Inflammatory macrophage treated with lipopolysaccharide for 4 hours (primary cell): ENCODE measurements around the gene EPHA5.

Experiments used
- DNase-seq: peaks from one replicate; pipeline ENCODE4 v3.0.0-alpha.2; 2020

EPHA5 gene

DNA sequence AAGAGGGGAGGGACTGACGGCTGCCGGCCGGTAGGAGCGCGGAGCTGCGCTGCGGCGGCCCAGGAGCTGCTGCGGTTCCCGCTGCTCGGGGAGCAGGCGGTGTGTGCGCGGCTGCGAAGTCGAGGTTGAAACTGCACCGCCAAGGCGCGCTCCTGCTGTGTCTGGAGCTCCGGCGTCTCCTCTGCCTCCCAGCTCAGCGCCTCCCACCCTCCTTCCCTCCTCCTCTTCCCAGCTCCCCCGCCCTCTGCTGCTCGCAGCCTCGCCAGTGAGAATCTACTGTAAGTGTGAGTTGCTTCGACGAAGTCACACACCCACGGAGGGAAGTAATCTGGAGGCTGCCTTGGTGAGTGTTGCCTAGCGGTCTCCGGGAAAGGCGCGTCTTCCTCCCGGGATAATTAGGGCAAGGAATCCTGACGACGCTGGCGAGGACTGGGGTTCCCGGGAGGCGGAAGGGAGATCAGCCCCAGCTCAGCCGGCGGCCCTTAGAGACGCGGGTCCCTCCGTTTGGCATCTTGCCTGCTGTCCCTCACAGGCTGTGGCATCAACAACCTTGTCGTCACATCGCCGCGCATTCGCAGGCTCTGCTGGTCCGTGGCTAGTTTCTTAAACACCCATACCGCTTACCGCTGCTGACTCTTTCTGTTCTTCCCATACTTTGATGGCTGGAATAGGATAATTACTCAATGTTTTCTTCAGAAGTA lies at the start of gene EPHA5:
Gene EPHA5, minus strand, starts transcription at position 159 of the 701 bp plus-strand sequence. CDS start 747 bp downstream, outside the sequence.
- DNase-seq, result no peak

GRCh38 chr4:65719635-65720034 lies 49.3 kb upstream of the EPHA5 start:
- no peak for DNase-seq

GRCh38 chr4:65698631-65699030 lies 28.3 kb upstream of the EPHA5 start:
- no peak for DNase-seq

DNA sequence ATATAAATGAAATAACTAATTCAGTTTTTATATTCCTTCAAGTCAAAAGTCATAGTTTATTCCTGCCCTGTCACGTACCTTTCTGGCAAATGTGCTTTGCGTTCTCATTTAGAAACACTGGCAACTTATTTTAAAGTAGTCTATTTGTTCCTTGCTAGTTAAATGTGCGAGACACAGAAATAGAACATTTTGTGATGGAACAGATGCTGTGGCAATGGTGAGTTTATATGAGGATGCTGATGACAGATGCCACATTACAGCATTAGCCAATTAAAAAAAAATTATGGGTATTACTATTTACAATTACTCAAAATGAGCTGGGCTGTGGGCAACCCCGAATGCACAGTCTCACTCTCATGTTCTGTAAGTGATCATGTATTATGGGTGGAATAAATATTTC lies 26.1 kb upstream of the EPHA5 start:
- no peak for DNase-seq

GRCh38 chr4:65671372-65671771 lies 1.1 kb upstream of the EPHA5 start:
- DNase-seq, result no peak

DNA sequence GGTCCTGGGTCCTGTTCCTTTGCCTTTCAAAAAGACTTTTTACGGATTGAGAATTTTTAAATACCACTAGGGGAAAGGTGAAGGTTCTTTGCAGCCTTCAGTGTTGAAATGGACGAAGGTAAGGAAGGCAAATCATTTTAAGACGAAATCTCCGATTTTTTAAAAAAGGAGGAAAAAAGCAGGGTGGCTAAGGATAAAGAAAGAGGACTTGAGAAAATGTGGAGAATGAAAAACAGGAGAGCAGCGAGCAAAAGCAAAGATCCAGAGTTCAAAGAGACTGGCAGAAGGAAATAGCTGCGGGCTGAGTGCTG lies 314 bp downstream of the EPHA5 start:
- DNase-seq, result no peak

- no peak for DNase-seq
Measured at GRCh38 chr4:65669111-65670019, 924 bp downstream of the EPHA5 start.

DNA sequence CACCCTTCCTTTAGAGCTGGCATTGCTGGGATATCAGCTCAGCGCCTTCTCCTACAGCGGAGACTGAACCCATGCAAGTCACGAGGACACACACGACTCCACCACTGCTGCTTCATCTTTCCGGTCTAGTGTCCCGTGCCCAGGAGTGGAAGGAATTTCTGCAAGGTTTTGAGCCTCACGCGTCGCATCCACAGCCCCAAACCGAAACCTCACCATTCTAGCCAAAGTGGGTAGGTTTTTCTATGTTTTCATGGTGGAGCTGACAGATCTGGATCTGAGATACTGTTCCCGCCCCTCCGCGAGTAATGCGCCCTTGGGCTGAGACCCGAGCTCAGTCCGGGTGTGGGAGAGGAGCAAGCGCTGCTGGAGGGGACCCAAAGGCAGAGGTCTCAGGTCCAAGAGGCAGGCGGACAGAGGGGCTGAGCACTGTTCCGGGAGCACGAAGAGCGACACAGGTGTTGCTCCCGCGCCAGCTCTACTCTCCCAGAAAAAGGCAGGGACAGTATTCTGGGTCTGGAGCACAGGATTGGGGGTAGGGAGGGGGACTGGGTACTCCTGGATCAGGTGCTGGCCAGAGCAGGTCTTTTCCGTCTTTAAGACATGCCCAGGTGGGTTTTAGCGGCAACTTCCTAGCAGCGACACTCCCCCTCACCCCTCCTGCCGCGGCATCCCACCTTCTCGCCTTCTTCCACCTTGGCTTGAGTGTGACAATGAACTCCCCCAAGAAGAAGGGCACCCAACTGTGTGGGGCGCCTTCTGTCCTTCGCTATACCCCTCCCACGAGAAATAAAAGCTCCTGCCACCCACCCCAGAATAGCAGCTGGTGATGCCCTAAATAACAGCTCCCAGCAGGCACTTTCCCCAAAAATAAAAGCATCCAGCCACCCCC lies 1.8 kb downstream of the EPHA5 start:
- no peak for DNase-seq

- DNase-seq, result no peak
Measured at GRCh38 chr4:65667506-65668041, 2.7 kb downstream of the EPHA5 start.

- DNase-seq, result no peak
Measured at GRCh38 chr4:65665771-65666523, 4.3 kb downstream of the EPHA5 start.

- no peak for DNase-seq
Measured at GRCh38 chr4:65661471-65661870, 8.8 kb downstream of the EPHA5 start.

GRCh38 chr4:65658117-65658516 lies 12.2 kb downstream of the EPHA5 start:
- no peak for DNase-seq

DNA sequence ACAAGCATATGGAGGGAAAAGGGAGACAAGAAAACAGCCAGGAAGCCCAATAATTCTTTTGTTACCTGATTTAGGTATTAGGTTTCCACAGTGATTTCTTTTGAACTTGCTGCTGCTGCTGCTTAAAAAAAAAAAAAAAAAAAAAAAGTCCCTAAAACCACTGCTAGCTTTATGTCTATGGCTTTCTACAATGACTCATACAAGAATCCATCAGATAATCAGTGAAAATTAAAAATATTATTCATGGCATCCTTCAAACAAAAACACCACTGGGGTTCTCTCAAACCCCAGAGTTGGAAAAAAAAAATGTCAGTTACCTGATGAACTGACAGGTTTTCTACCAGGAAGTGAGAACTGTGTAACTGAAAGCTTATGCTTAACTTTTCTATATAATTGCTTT lies 14.3 kb downstream of the EPHA5 start:
- no peak for DNase-seq

- no peak for DNase-seq
Measured at GRCh38 chr4:65654976-65655375, 15.3 kb downstream of the EPHA5 start.

DNA sequence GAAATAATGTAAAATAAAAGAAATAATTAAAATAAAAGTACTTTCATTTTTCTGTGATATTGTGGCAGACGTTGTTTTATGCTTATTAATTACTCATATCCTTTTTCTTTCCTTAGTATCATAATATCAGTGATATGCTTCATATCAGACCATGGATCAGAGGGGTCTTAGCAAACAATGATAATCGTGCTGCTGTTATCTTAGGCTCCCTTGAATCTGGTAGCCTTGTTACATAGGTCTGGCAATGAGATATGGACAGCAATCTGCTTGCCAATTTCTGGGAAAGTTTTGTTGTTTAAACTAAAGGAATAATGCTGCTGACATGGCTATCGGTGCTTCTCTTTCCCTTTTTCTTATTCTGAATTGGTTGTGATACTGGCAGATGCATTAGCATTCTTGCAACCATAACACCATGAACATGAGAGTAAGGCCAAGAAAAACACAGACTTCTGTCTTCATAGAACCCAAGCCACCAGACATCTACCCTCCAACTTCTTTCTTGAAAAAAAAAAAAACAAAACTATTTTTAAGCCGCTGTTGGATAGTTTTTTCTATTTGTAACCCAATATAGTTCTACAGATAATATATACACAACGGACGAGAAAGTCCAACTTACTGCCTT lies 16.4 kb downstream of the EPHA5 start:
- DNase-seq, result no peak

DNA sequence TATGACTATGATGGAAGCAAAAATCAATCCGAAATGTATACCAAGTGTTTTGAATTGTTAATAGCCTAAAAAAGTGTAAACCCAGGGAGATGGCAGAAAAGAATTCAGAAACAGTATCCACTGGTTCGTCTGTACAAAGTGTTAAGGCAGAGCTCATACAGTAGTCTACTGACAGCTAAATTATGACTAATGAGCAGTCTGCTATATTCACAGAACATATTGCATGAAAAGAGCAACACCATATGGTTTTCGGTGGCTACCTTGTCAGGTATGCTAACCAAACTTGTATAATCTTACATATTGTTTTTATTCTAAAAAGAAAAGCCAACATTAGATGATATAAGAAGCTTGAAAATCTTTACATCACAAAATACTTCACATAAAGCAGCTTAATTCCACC lies 18.5 kb downstream of the EPHA5 start:
- no peak for DNase-seq

- no peak for DNase-seq
Measured at GRCh38 chr4:65651031-65651430, 19.3 kb downstream of the EPHA5 start.

- no peak for DNase-seq
Measured at GRCh38 chr4:65646136-65646535, 24.2 kb downstream of the EPHA5 start.

- DNase-seq, result no peak
Measured at GRCh38 chr4:65645185-65645584, 25.1 kb downstream of the EPHA5 start.

- no peak for DNase-seq
Measured at GRCh38 chr4:65635051-65635821, 35.1 kb downstream of the EPHA5 start.

DNA sequence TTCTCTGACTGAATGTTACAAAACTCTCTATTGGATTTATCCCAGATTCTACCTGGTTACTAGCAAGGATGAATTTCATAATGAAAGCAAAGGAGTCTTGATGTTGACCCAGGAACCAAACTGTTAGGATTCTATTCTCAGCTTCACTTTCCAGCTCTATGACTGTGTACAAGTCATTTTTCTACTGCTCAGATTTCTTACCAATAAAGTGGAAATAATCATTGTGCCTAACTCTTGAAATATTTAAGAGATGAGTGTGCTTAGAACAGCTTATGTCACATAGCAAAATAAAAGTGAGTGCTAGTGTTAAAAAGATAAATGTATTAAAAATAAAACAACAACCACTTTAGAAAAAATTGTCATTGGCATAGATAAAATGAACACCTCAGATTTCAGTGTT lies 45.6 kb downstream of the EPHA5 start:
- DNase-seq, result no peak
